HG03060 (cell line): ENCODE measurements around the gene SYNGR2.

Source experiments
- ATAC-seq: cut with Tn5 transposase; IDR thresholded peaks from one replicate; pipeline ENCODE4 v1.9.1; 2021; ENCODE audit warnings: low read depth, moderate number of reproducible peaks; ENCODE audit not compliant: unreplicated experiment

SYNGR2 gene

GRCh38 chr17:78168242-78168902 is at the start of gene SYNGR2:
Gene SYNGR2 (plus strand): TSS chr17:78168581. CDS start chr17:78168617, 36 bp downstream.
- ATAC-seq = no peak

DNA sequence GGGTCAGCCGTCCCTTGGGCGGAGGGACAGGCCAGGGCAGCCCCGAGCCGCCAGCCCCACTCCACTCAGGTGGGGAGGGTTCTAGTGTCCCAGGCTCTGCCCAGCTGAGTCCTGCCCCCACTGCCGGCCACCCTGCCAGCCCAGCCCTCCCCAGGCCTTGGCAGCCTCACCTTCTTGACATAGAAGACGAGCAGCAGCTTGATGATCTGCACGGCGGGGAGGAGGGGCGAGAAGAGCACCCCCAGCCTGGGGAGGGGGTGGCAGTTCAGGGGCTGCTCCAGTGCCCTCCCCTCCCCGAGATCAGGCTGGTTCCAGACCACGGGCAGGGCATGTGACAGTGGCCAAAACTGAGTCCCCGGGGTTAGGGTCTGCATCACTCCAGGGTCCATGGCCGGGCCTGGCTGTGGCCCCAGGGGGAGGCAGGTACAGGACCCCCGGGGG is 49.6 kb upstream of the SYNGR2 start:
- ATAC-seq = no peak

- ATAC-seq = no peak
Measured at GRCh38 chr17:78120537-78120936, 47.8 kb upstream of the SYNGR2 start.

DNA sequence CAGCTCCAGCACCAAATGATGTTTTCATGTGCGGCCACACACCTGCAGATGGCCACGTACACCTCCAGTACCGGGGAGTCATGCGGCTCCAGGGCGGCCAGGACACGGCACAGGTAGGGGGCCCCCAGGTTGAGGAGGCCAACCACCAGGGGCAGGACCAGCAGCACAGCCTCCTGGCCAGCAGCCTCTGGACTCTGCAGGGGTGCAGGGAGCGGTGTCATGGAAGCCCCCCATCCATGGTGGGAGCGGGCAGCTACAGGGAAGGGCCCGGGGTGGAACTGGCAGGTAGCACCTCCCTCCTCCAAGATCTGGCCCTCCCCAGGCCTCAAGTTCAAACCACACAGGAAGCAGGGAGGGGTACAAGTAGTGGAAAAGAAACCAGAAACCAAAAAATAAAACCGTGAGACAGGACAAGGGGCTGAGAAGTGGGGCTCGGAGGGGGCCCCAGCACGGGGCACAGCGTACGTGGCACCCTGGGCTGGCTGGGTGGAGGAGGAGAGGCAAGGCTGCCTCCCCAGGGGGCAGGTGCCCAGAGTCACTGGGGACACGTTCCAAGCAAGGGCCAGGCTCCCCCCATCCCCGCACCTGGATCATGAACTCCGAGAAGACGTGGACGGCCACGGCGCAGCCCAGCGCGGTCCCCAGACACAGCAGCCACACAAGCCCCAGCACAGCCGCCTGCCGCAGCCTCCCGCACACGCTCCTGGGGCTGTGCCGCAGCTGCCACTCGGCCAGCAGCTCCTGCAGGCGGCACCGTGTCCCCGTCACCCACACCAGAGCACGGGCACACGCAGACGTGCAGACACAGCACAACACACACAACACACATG is 47.2 kb upstream of the SYNGR2 start:
- no peak for ATAC-seq

- ATAC-seq = no peak
Measured at GRCh38 chr17:78121801-78122215, 46.6 kb upstream of the SYNGR2 start.

GRCh38 chr17:78122216-78122930 is 46.0 kb upstream of the SYNGR2 start:
- no peak for ATAC-seq

DNA sequence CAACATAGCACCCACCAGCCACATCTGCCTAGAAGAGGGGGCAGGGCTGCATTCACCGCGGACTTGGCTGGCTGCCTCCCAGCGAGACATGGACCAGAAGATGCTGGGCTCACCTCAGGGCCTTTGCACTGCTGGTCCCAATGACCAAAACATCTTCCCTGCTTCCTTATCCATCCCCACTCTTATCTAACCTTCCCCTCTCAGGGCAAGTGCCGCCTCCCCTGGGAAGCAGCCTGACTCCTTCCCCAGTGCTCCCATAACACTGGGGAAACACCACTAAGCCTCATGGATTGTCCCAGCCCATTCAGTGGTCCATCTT is 45.5 kb upstream of the SYNGR2 start:
- ATAC-seq = no peak

GRCh38 chr17:78123258-78123929 is 45.0 kb upstream of the SYNGR2 start:
- no peak for ATAC-seq

GRCh38 chr17:78124081-78124835 is 44.1 kb upstream of the SYNGR2 start:
- ATAC-seq = no peak

GRCh38 chr17:78124836-78125137 is 43.6 kb upstream of the SYNGR2 start:
- no peak for ATAC-seq

DNA sequence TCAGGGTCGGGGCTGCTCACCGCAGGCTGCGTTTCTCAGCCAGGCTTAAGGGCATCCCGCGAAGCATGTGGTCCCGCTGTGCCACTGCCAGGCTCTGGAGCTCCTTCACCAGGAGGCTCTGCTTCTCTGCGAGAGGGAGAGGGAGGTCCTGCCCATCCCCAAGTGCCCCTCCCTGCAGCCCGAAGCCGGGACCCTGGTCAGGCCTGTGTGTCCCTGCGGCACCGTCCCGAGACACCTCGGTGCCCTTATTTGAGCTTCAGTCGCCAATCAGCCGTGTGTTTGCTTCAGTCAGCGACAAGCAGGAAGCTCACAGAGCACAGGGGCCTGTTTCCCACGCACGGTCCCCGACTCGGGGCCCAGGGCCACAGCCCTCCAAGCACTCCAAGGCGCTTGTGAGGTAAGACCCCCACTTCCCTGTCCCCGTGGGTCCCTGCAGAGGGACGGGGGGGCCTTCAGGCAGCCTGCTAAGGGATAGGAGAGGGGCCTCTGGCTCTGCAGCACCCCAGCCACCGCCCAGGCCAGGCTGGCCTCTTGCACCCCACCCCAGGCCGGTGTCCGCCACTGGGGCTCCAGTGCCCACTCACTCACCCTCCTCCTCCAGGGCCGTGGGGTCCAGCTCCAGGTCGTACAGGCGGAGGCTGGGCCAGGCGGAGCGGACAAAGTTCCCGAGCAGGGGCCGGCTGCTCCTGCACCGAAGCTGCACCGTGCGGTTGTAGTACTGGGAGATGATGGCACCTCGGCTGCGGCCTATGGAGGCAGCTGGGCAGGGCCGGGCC is 43.1 kb upstream of the SYNGR2 start:
- no peak for ATAC-seq

GRCh38 chr17:78125976-78126894 is 42.1 kb upstream of the SYNGR2 start:
- ATAC-seq = no peak

DNA sequence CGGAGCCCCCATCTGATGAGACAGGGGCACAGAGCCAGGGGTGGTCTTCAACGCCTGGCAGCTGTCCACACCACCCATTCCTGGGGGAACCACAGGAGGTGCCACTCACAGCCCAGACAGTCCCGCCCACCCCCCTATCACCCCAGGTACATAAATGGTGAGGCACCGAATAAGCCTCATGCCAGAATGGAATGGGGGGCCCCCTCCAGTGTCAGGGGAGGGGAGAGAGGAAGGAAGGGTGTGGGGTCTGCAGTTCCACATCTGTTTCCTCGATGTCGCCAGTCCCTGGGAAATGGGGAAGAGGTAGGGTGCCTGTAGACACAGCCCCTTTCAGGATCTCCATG is 41.5 kb upstream of the SYNGR2 start:
- no peak for ATAC-seq

DNA sequence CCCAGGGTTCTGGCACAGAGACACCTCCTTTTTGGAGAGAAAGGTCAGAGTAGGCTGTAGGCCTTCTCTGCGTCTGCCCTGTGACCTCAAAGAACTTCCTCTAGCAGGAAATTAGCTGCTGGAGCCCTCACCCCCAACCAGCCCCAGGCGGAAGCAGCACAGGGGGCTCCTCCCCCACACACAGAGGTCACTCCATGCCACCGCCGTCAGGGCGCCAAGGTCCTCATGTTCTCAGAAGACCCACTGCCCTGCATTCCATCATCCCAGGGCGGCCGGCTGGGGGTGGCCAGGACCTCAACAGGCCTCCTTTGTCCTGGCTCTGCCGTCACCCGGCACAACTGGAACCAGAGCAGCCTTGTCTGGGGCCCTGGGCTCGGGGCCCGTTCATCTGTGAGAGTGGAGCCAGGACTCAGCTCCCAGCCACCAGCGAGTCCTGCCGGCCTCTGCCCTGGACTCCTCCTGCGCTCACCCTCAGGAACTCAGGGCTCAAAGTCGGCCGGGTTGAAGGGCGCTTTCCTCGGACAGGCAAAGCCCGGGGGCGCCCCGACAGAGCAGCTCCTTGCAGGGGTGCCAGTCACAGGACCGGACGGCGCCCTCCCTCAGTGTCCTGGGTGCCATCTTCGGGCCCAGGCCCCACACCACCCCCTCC is 41.0 kb upstream of the SYNGR2 start:
- ATAC-seq = no peak

DNA sequence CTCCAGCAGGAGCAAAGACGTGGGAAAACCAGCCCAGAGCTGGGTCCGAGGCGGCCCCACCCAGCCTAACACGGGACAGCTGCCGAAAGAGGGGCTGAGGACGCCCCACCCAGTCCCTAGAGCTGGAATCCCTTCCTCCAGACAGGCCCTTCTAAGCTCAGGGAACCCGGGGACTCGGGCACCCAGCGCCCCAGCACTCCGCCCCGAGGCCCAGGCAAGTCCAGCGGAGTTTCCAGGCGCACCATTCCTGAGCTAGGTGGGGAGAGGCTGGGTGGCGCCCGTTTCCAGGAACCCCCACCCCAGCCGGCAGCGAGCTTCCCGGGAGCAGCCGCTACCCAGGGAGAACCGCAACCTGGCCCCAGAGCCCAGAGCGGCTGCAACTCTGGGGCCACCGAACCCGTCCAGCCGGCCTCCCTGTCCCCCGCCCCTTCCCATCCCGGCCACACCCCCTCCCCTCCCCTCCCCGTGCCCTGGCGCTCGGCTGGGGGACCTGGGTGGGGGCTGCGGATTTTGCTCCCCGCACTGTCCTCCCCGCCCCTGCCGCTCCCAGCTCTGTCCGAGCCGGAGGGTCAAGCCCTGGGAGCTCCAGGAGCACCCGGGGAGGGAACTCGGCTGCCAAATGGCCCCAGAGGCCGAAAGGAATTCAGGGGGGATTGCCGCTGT is 40.4 kb upstream of the SYNGR2 start:
- ATAC-seq = no peak

GRCh38 chr17:78128551-78129350 is 39.6 kb upstream of the SYNGR2 start, which contains the start of gene TMC6:
Gene TMC6 (minus strand): TSS chr17:78128755. CDS start chr17:78126832, 1,923 bp downstream.
- no peak for ATAC-seq
